Ectodermal cell (in vitro differentiated cells): ENCODE measurements around the gene PDZRN3.
A peak's percentile ranks its signal among the peaks of the same experiment; 100 is the strongest.

ENCODE experiments used
- H3K27ac ChIP-seq: 2 replicates; pipeline ENCODE4 v1.7.0; 2013; ENCODE audit warnings: mild to moderate bottlenecking, low read depth, low read length; ENCODE audit not compliant: insufficient read depth, poor library complexity, severe bottlenecking
- H3K27me3 ChIP-seq: 2 replicates; pipeline ENCODE4 v1.7.0; 2013; ENCODE audit warnings: mild to moderate bottlenecking, low read length; ENCODE audit not compliant: insufficient read depth, control insufficient read depth, poor library complexity, severe bottlenecking
- H3K36me3 ChIP-seq: one replicate; pipeline ENCODE4 v1.7.0; 2013; ENCODE audit warnings: low read length; ENCODE audit not compliant: control insufficient read depth, insufficient read depth
- H3K4me1 ChIP-seq: one replicate; pipeline ENCODE4 v1.7.0; 2013; ENCODE audit warnings: low read length; ENCODE audit not compliant: control insufficient read depth, insufficient read depth
- H3K4me3 ChIP-seq: 2 replicates; pipeline ENCODE4 v1.7.0; 2013; ENCODE audit warnings: low read depth, low read length, control low read depth; ENCODE audit not compliant: insufficient read depth
- H3K9me3 ChIP-seq: 2 replicates; pipeline ENCODE4 v1.7.0; 2013; ENCODE audit warnings: mild to moderate bottlenecking, low read length, moderate library complexity; ENCODE audit not compliant: control insufficient read depth
- WGBS, 2 experiments: methylation state at CpG; one replicate each; pipeline ENCODE4 v1.1.7; 2013; ENCODE audit warnings: missing lambda C conversion rate in 2 of 2; 5-methylcytosine and 5-hydroxymethylcytosine counted together

Gene PDZRN3

DNA sequence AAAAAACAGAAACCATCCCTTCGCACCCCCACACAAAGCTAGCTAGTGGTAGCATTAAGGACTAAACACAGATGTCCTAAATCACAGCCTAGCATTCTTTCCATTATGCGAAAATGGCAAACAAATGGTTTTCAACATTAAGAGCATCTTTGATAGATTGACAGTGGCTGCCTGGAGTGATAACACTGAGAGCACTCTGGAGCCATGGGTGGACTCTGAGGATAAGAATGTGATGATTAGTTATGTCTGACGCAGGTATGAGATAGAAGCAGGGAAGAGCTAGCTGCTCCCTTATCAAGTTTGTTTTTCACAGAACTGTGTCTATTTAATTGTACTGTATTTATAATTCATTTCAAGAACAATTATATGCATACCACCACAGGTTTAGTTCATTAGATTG, 142.9 kb downstream of the PDZRN3 start:
- Histone ChIP-seq H3K36me3 (no peaks in the 10 kb centered on the region), H3K4me1 (peaks cover 12% of the 10 kb centered on the region), H3K27ac (no peak overlapping the region), H3K27me3 (no peaks in the 10 kb centered on the region), H3K9me3 (no peaks in the 10 kb centered on the region), H3K4me3 (no peak overlapping the region)
- 98% methylated on average over 3 of the region's 3 CpGs for WGBS, 2 experiments

GRCh38 chr3:73480187-73480672, 144.5 kb downstream of the PDZRN3 start:
- Histone ChIP-seq H3K4me3 (no peak overlapping the region), H3K9me3 (no peaks in the 10 kb centered on the region), H3K27me3 (no peaks in the 10 kb centered on the region), H3K4me1 (peaks cover 7% of the 10 kb centered on the region), H3K27ac (no peak overlapping the region), H3K36me3 (no peaks in the 10 kb centered on the region)
- WGBS, 2 experiments, result 89 to 90% methylated on average over 3 of the region's 3 CpGs

- 93 to 94% methylated on average over 5 of the region's 5 CpGs for WGBS, 2 experiments
- no peaks in the 10 kb centered on the region for H3K27me3 ChIP-seq
- H3K27ac ChIP-seq, result no peak overlapping the region
- no peaks in the 10 kb centered on the region for H3K9me3 ChIP-seq
- no peaks in the 10 kb centered on the region for H3K4me1 ChIP-seq
- H3K4me3 ChIP-seq, result no peak overlapping the region
- no peaks in the 10 kb centered on the region for H3K36me3 ChIP-seq
Observed at GRCh38 chr3:73479325-73479724, 145.4 kb downstream of the PDZRN3 start.

DNA sequence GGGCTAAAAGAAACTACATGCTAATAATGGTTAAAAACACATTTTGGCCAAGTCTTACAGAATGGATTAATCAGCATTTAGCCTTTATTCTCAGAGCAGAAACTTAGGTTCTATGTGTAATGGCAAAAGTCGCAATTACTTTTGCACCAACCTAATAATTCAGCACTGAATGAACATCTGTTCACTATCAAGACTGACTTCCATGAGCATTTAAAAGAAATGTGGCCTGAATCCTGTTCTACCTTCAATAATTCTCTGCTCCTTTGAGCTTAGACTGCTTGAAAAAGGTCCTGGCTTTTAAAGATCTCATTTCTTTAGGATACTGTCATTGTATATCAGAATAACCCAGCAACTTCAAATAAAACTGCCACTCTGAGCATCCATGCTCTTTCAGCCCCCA, 145.9 kb downstream of the PDZRN3 start:
- WGBS, 2 experiments, result 89 to 96% methylated on average over 1 of the region's 1 CpG
- H3K27ac ChIP-seq, result no peak overlapping the region
- no peaks in the 10 kb centered on the region for H3K9me3 ChIP-seq
- H3K4me3 ChIP-seq, result no peak overlapping the region
- no peaks in the 10 kb centered on the region for H3K36me3 ChIP-seq
- H3K27me3 ChIP-seq, result no peaks in the 10 kb centered on the region
- no peaks in the 10 kb centered on the region for H3K4me1 ChIP-seq

DNA sequence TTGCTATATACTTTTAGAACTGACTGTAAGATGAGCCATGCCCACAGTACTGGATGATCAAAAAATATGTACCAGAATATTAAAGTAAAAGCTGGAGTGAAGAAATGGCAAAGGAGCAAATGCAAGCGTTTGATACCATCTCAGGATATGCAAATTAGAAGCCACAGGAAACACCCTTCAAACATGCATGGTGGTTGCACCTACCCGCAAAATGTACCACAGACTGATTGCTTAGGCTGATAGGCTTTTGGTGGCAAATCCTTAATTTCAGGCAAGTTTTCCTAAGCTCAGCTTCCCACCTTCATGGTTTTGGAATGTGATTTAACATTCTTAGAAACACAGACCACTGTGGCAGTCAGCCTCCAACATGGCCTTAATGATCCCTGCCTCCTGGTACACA, 149.0 kb downstream of the PDZRN3 start:
- WGBS, 2 experiments, result 91 to 92% methylated on average over 2 of the region's 2 CpGs
- H3K9me3 ChIP-seq, result no peaks in the 10 kb centered on the region
- H3K4me1 ChIP-seq, result no peaks in the 10 kb centered on the region
- no peaks in the 10 kb centered on the region for H3K27me3 ChIP-seq
- H3K36me3 ChIP-seq, result no peaks in the 10 kb centered on the region
- H3K4me3 ChIP-seq, result no peak overlapping the region
- H3K27ac ChIP-seq, result no peak overlapping the region

DNA sequence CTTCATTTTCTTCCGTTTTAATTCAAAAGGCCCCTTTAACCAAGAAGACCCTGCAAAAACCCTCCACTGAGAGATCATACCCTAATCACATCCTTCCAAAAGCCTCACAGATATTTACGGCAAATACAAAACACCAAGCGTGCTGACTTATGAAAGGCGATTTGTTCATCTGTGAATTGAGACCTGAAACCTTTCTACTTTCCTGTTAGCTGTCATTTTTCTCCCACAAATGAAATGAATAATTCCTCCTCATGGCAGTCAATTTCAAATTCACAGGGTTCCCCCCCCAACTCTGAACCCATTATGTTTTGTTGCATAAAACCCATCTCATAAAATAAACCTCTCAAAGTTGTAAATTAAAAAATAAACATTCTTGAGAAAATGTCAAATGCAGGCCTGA, 149.6 kb downstream of the PDZRN3 start:
- no peaks in the 10 kb centered on the region for H3K4me1 ChIP-seq
- 94 to 95% methylated on average over 4 of the region's 4 CpGs for WGBS, 2 experiments
- H3K9me3 ChIP-seq, result no peaks in the 10 kb centered on the region
- H3K36me3 ChIP-seq, result no peaks in the 10 kb centered on the region
- no peaks in the 10 kb centered on the region for H3K27me3 ChIP-seq
- H3K27ac ChIP-seq, result no peak overlapping the region
- no peak overlapping the region for H3K4me3 ChIP-seq

DNA sequence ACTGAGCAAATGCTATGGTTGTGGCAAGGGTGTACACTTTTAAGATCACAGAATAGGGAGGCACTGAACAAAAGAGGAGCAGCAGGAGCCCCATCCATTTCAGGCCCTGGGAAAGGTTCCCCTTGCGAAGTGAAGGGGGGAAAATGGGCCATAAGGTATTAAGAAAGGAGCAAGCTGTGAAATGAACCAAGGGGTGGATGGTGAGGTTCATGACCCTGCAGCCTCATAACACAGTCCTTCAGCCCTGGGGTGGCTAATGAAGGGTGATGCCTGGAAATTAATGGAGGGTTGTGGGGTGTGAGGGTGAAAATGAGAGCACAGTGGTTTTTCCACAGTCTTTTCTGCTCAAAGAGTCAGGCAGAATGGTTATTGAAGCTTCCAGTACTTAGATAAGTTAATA, 150.1 kb downstream of the PDZRN3 start:
- Histone ChIP-seq H3K4me3 (no peak overlapping the region), H3K27me3 (no peaks in the 10 kb centered on the region), H3K27ac (no peak overlapping the region), H3K4me1 (no peaks in the 10 kb centered on the region), H3K36me3 (no peaks in the 10 kb centered on the region), H3K9me3 (no peaks in the 10 kb centered on the region)
- WGBS, 2 experiments, result 66 to 81% methylated on average over 1 of the region's 1 CpG

- 79 to 80% methylated on average over 3 to 4 of the region's 4 CpGs for WGBS, 2 experiments
- Histone ChIP-seq H3K36me3 (no peaks in the 10 kb centered on the region), H3K27ac (no peak overlapping the region)
Observed at GRCh38 chr3:73473898-73474416, 150.8 kb downstream of the PDZRN3 start.

GRCh38 chr3:73473181-73473897, 151.4 kb downstream of the PDZRN3 start:
- WGBS, 2 experiments, result 85 to 93% methylated on average over 4 to 5 of the region's 5 CpGs
- H3K27ac ChIP-seq, result no peak overlapping the region
- H3K4me3 ChIP-seq, result no peak overlapping the region
- H3K27me3 ChIP-seq, result no peaks in the 10 kb centered on the region
- H3K4me1 ChIP-seq, result no peaks in the 10 kb centered on the region
- H3K36me3 ChIP-seq, result no peaks in the 10 kb centered on the region
- no peaks in the 10 kb centered on the region for H3K9me3 ChIP-seq

More at GRCh38 chr3:73473898-73474416, 150.8 kb downstream of the PDZRN3 start:
- Histone ChIP-seq H3K4me3 (no peak overlapping the region), H3K4me1 (no peaks in the 10 kb centered on the region), H3K9me3 (no peaks in the 10 kb centered on the region), H3K27me3 (no peaks in the 10 kb centered on the region)

DNA sequence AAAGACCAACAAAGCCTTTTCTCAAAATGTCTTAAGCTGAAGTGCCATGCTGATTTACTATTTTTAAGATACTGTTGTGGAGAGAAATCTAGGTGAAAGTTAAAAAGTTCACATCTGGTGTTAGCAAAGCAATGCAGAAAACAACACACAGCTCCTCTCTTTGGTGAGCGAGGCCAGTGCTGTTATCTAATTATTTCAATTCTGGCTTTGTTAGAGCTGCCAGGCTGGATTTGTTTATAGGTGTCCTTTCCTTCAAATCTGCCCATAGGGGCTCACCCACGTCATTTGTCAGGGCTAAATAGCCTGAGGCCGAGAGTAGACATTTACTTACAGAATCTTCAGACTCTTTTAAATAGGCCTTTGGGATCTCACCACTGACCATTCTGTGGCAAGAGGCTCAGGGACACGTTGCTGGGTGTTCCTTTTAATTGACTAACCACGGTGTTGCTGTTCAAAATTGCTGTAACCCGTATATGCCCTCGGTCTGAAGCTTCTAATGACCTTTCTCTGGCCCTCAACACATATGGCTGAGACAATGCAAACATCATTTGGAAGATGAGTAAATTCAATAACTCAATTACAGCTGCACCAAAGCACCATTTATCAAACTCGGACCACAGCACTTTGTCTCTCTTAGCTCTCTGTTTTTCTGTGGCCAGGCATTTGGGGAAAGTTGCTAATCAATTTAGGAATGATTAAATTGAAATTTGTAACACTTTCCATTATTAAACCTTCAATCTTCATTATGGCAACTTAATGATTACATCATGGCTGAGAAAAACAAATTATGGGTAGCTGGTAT, 152.6 kb downstream of the PDZRN3 start:
- Histone ChIP-seq H3K9me3 (no peaks in the 10 kb centered on the region), H3K27ac (peak overlapping the region; percentile 18), H3K4me1 (no peaks in the 10 kb centered on the region), H3K27me3 (no peaks in the 10 kb centered on the region), H3K4me3 (no peak overlapping the region), H3K36me3 (no peaks in the 10 kb centered on the region)
- 68 to 79% methylated on average over 7 to 8 of the region's 8 CpGs for WGBS, 2 experiments
